Adrenal gland (tissue), 5 donors: Measurements from ENCODE around the gene ADAMTSL1.

ENCODE experiments used
- CTCF ChIP-seq, 6 experiments: fragments of 450-650 bp in 4 of 6; fragments of 200-600 bp in 2 of 6; sonication (generic) in 1 of 6; IDR thresholded peaks; 1 replicate in 5 of 6; 2 replicates in 1 of 6; pipeline versions ENCODE4 v1.5.1 to v1.8.0; 2016 to 2021; ENCODE audit warnings: antibody characterized with exemption in 6 of 6, mild to moderate bottlenecking in 2 of 6, moderate library complexity in 1 of 6
- POLR2A ChIP-seq, 2 donors: fragments of 450-650 bp; IDR thresholded peaks; one replicate each; pipeline ENCODE4 v1.6.1; 2017; ENCODE audit warnings: antibody characterized with exemption in 2 of 2, mild to moderate bottlenecking in 2 of 2, moderate library complexity in 1 of 2
- donor health status: DM: no; HTN: no; CAD: no.

DNA sequence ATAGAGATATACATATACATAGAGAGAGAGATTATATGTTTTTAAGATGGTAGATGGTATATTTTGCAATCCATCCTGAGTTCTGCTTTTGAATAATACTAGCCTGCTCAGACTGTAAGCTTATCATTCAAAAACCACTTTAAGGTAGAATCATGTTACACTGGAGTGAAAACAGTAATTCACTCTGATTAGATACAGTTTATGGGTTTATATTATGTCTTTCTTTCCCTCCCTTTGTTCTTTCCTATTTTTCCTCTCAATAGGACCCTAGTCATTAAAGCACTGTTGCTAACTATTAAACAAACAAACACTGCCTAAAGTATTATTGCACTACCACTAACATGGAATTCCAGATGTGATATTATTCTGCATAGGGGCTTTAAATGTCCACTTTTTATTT lies 202.0 kb downstream of the ADAMTSL1 start:
- no peak for TF ChIP-seq CTCF (IDR thresholded peaks at IDR 0.05)
- TF ChIP-seq POLR2A (IDR thresholded peaks at IDR 0.05), result no peak
